OCI-LY1 (cell line): ENCODE measurements around the gene PILRA.

Experiments
- H2AFZ ChIP-seq: fragments of 200-600 bp; sonication (generic), shearing (Covaris generic); 2 replicates; pipeline ENCODE4 v1.6.0; 2014; ENCODE audit warnings: antibody characterized with exemption, mild to moderate bottlenecking, low read length
- H3F3A ChIP-seq: fragments of 200-600 bp; sonication (generic), shearing (Covaris generic); 2 replicates; pipeline ENCODE4 v1.6.0; 2014; ENCODE audit warnings: mild to moderate bottlenecking, antibody characterized with exemption, low read length, moderate library complexity; ENCODE audit not compliant: insufficient read depth
- H3K27ac ChIP-seq: fragments of 200-600 bp; sonication (generic); 2 replicates; pipeline ENCODE4 v1.5.1; 2014; ENCODE audit warnings: low read length, mixed run types, mild to moderate bottlenecking, low read depth; ENCODE audit not compliant: poor library complexity, severe bottlenecking
- H3K27me3 ChIP-seq: fragments of 200-600 bp; sonication (generic); 2 replicates; pipeline ENCODE4 v1.6.0; 2014; ENCODE audit warnings: antibody characterized with exemption, mild to moderate bottlenecking, low read length, moderate library complexity; ENCODE audit not compliant: insufficient read depth
- H3K36me3 ChIP-seq: fragments of 200-600 bp; sonication (generic); 2 replicates; pipeline ENCODE4 v1.6.1; 2014; ENCODE audit warnings: mild to moderate bottlenecking, antibody characterized with exemption, low read length, moderate library complexity, mixed read lengths; ENCODE audit not compliant: insufficient read depth
- H3K4me1 ChIP-seq: fragments of 200-600 bp; sonication (generic); 2 replicates; pipeline ENCODE4 v1.5.1; 2014; ENCODE audit warnings: mild to moderate bottlenecking, low read length, moderate library complexity; ENCODE audit not compliant: insufficient read depth, severe bottlenecking
- H3K4me2 ChIP-seq: fragments of 200-600 bp; sonication (generic), shearing (Covaris generic); 2 replicates; pipeline ENCODE4 v1.6.1; 2014; ENCODE audit warnings: low read length
- H3K4me3 ChIP-seq: fragments of 200-600 bp; sonication (generic); 2 replicates; pipeline ENCODE4 v1.5.1; 2014; ENCODE audit warnings: low read length, low read depth, mild to moderate bottlenecking, mixed read lengths; ENCODE audit not compliant: poor library complexity, severe bottlenecking
- H3K79me2 ChIP-seq: fragments of 200-600 bp; shearing (Covaris generic); 2 replicates; pipeline ENCODE4 v1.6.1; 2016; ENCODE audit warnings: mixed run types, low read length, mixed read lengths; ENCODE audit not compliant: insufficient read depth
- H3K9ac ChIP-seq: fragments of 200-600 bp; sonication (generic), shearing (Covaris generic); 2 replicates; pipeline ENCODE4 v1.6.1; 2014; ENCODE audit warnings: mild to moderate bottlenecking, low read length, mixed read lengths
- H3K9me2 ChIP-seq: fragments of 200-600 bp; sonication (generic), shearing (Covaris generic); 2 replicates; pipeline ENCODE4 v1.6.1; 2014; ENCODE audit warnings: low read depth, mild to moderate bottlenecking, low read length, mixed read lengths
- H3K9me3 ChIP-seq: fragments of 200-600 bp; shearing (Covaris generic); 2 replicates; pipeline ENCODE4 v1.6.1; 2014; ENCODE audit warnings: low read length, mixed read lengths
- H4K20me1 ChIP-seq: fragments of 200-600 bp; sonication (generic), shearing (Covaris generic); 2 replicates; pipeline ENCODE4 v1.6.0; 2016; ENCODE audit warnings: mild to moderate bottlenecking, low read length; ENCODE audit not compliant: insufficient read depth
- CTCF ChIP-seq: fragments of 200-600 bp; sonication (generic), shearing (Covaris generic); IDR thresholded peaks from 2 replicates; pipeline ENCODE4 v1.5.1; 2017; ENCODE audit warnings: mild to moderate bottlenecking, antibody characterized with exemption, low read length, moderate library complexity, mixed read lengths
- EZH2 ChIP-seq: fragments of 200-600 bp; sonication (generic), shearing (Covaris generic); IDR thresholded peaks from 2 replicates; pipeline ENCODE4 v1.8.0; 2017; ENCODE audit warnings: borderline replicate concordance, mixed run types, mild to moderate bottlenecking, antibody characterized with exemption, low read length, moderate library complexity, mixed read lengths

The PILRA gene

GRCh38 chr7:100371561-100372171 is 1.6 kb upstream of the PILRA start:
- H3K9ac ChIP-seq, result no peak overlapping the region
- no peaks in the 10 kb centered on the region for H3K9me3 ChIP-seq
- H2AFZ ChIP-seq, result no peak overlapping the region
- H3K9me2 ChIP-seq, result no peaks in the 10 kb centered on the region
- H3K4me2 ChIP-seq, result no peak overlapping the region
- no peak for TF ChIP-seq EZH2
- no peak for TF ChIP-seq CTCF
- no peak overlapping the region for H3K27ac ChIP-seq
- peaks cover 42% of the 10 kb centered on the region for H3K4me1 ChIP-seq
- H3K27me3 ChIP-seq, result 0 out of 2 replicates have a peak, but pooled peaks cover 9% of the 10 kb centered on the region
- no peaks in the 10 kb centered on the region for H3K79me2 ChIP-seq
- 0 out of 2 replicates have a peak, but pooled peaks cover 3% of the 10 kb centered on the region for H3K36me3 ChIP-seq
- H3F3A ChIP-seq, result peaks cover 11% of the 10 kb centered on the region; the same call in 1 of the 2 replicates
- H4K20me1 ChIP-seq, result no peaks in the 10 kb centered on the region
- no peak overlapping the region for H3K4me3 ChIP-seq

GRCh38 chr7:100372256-100372655 is 1.0 kb upstream of the PILRA start:
- Histone ChIP-seq H3K27ac (no peak overlapping the region), H3K4me2 (no peak overlapping the region), H3K36me3 (0 out of 2 replicates have a peak, but pooled peaks cover 3% of the 10 kb centered on the region), H3K9ac (no peak overlapping the region; the same call in 1 of the 2 replicates), H2AFZ (no peak overlapping the region), H3K9me3 (no peaks in the 10 kb centered on the region), H3K9me2 (no peaks in the 10 kb centered on the region), H3K4me1 (peaks cover 37% of the 10 kb centered on the region), H3F3A (peaks cover 8% of the 10 kb centered on the region; the same call in 1 of the 2 replicates), H3K27me3 (0 out of 2 replicates have a peak, but pooled peaks cover 9% of the 10 kb centered on the region), H4K20me1 (no peaks in the 10 kb centered on the region), H3K79me2 (no peaks in the 10 kb centered on the region), H3K4me3 (no peak overlapping the region)
- TF ChIP-seq EZH2 (no peak), CTCF (no peak)

- peaks cover 4% of the 10 kb centered on the region; the same call in 1 of the 2 replicates for H3F3A ChIP-seq
- peaks cover 32% of the 10 kb centered on the region for H3K4me1 ChIP-seq
- H2AFZ ChIP-seq, result no peak overlapping the region
- no peaks in the 10 kb centered on the region for H4K20me1 ChIP-seq
- H3K36me3 ChIP-seq, result no peaks in the 10 kb centered on the region
- H3K79me2 ChIP-seq, result no peaks in the 10 kb centered on the region
- H3K4me2 ChIP-seq, result no peak overlapping the region
- no peak overlapping the region; the same call in 1 of the 2 replicates for H3K9ac ChIP-seq
- no peak overlapping the region for H3K27ac ChIP-seq
- no peaks in the 10 kb centered on the region for H3K9me3 ChIP-seq
- H3K9me2 ChIP-seq, result no peaks in the 10 kb centered on the region
- H3K27me3 ChIP-seq, result 0 out of 2 replicates have a peak, but pooled peaks cover 9% of the 10 kb centered on the region
- no peak overlapping the region for H3K4me3 ChIP-seq
- no peak for TF ChIP-seq EZH2
Observed at GRCh38 chr7:100372694-100373093, 593 bp upstream of the PILRA start.
